Measurements from ENCODE around the gene TSSK3.

The TSSK3 gene

DNA sequence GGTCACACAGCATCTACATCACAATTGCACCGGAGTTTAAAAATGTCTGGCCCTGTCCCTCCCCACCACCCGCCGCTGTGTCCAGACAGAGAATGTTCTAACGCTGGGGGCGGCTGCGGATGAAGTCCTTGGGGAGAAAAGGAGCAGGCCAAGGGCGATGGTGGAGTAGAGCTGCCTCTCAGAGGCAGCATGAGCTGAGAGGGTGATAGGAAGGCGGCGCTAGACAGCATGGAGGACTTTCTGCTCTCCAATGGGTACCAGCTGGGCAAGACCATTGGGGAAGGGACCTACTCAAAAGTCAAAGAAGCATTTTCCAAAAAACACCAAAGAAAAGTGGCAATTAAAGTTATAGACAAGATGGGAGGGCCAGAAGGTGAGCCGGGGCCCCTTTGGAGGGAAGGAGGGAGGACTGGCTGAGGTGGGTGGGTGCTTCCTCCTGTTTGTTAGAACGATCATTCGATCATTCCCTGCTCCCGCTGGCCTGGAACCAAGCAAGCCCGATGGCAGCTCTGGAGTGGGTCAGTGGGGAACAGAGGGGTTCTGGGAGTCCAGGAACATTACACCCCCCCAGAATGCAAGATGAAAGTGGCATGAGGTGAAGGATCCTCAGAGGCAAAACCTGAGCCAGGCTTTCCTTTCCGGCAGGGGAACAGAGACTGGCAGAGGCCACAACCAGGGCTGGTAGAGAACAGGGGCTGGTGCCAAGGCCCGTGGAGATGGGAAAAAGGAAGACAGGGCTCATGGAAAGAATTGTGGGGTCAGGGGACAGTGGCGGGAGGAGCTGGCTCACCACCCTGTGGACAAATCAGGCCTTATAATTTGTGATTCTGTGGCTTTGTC is at the start of gene TSSK3, which contains the start of gene FAM229A:
TSS of gene TSSK3 (plus strand) at position 66 of the 840 bp plus-strand sequence. CDS start at position 229, 163 bp downstream.
TSS of gene FAM229A (minus strand) at position 12 of the 840 bp plus-strand sequence. CDS start 394 bp downstream, outside the sequence.
- DNase-seq = no peak

GRCh38 chr1:32316903-32317277 is 45.4 kb upstream of the TSSK3 start:
- DNase-seq = no peak

DNA sequence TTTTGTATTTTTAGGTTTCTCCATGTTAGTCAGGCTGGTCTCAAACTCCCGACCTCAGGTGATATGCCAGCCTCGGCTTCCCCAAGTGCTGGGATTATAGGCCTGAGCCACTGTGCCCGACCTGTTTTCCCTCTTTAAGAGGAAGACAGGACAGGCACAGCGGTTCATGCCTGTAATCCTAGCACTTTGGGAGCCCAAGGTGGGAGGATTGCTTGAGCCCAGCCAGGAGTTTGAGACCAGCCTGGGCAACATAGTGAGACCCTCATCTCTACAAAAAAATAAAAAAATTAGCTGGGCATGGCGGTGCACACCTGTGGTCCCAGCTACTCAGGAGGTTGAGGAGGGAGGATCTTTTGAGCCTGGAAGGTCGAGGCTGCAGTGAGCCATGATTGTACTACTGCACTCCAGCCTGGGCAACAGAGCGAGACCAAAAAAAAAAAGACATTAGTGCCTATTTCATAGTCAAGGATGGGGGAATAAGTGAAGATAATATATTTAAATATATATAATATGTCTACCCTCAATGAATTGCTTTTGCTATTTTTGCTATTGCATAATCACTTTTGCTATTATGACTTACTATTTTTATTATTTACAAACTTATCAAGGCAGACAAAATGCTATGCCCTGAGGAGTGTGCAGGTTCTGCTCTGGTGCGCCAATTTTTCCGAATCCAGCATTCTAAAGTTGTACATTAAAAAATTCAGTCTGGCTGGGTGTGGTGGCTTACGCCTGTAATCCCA is 44.0 kb upstream of the TSSK3 start:
- DNase-seq = no peak

DNA sequence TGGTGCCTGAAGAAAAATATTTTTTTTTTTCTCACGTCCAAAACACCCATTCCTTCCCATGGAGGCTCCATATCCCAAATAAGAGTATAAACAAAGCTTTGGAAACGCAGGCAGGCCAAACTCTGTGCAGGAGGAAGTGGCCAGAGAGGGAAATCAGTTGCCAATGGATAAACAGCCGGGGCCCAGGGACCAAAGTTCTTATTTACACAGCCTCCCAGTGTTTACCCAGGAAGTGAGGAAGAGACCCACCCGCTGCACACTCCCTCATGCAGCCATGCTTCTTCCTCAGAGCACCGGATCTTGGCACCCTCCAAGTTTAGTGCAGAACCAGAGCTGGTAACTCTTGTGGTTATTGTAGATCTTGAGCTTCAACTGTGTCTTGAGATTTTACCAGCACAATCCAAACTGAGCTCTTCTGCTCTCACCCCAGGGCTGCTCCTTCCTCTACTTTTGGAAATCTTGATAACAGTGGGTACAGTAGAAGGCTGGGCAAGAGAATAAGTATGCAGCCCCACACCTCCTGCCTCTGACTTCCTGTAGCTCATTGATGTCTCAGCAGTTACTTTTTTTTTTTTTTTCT is 40.5 kb upstream of the TSSK3 start:
- no peak for DNase-seq

DNA sequence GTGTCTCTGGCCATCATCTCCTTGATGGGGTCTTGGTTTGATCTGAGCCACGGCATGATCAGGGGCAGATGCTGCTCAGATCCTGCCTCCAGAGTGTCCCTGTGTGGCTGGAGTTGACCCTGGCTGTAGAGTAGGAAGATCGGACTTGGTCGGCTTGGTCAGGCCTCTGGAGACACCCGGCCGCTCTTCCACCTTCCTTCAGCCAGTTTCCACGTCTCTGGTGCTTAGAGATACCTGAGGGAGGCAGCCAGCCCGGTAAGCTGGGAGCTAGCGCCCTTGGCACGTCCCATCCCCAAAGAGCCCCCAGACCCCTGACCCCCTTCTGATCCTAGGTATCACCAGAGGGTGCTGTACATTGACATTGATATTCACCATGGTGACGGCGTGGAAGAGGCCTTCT is 35.1 kb upstream of the TSSK3 start:
- no peak for DNase-seq

DNA sequence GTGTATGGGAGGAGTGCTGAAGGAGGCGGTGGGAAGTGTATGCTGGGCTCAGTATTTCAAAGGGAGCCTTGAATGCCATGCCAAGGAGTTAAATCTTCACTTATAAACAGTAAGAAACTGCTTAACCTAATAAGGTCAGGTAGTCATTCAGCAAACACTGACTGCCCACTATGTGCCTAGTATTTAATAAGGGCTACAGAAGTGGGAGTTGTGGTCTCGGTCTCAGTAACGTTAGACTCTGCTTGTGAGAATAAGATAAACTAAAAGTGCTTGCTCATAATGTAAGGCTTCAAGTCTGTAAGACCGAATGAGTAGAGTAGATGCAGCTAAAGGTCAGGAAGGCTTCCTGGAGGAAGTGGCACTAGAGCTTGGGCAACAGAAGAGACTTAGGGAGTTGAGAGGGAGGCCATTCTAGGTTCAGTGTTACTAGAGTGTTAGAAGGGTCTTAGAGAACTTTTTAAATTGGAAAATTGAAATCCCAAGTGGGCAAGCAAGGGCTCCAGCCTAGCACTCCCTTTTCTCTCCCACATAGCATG is 32.3 kb upstream of the TSSK3 start:
- no peak for DNase-seq

GRCh38 chr1:32330558-32331151 is 31.7 kb upstream of the TSSK3 start:
- no peak for DNase-seq

DNA sequence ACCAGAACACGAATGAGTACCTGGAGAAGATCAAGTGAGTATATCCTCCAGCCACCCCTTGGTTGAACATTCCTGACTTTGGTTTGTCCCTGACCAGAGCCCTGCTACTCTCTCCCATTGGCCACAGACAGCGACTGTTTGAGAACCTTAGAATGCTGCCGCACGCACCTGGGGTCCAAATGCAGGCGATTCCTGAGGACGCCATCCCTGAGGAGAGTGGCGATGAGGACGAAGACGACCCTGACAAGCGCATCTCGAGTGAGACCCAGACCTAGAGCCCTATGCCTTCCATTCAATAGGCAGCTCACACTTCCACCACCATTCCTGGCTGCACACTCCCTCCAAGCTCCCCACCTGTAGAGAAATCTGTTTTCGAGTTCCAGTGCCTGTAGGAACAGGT is 30.8 kb upstream of the TSSK3 start:
- no peak for DNase-seq

DNA sequence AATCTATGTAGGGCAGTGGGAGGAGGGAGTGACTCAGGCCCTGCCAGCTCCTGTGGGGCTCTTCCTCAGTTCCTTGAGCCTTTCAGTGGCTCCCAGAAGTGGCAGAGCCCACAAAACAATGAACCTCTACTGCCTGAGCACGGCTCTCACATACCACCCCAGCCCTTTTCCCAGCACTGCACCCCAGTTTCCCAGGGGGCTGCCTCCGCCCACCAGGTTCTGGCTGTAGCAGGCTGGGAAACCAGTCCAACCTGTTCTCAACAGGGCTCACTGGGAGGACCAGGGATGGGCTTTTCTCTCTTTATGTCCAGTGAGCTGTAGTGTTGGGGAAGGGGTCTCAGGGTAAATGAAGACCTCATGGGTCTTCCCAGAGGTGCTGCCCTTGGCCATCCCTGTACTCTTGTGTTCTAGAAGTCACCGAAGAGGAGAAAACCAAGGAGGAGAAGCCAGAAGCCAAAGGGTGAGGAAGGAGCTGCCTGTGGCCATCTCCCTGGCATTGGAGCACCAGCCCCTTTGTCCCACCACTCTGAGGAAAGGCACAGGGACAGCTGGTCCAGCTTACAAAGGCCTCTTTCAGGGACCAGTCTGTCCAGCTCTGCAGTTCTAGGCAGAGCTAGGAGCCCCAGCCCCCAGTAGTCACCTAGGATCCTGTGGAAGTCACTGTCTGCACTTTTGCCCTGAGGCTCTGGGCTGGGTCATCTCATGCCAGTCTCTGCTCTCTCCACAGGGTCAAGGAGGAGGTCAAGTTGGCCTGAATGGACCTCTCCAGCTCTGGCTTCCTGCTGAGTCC is 29.9 kb upstream of the TSSK3 start:
- no peak for DNase-seq

DNA sequence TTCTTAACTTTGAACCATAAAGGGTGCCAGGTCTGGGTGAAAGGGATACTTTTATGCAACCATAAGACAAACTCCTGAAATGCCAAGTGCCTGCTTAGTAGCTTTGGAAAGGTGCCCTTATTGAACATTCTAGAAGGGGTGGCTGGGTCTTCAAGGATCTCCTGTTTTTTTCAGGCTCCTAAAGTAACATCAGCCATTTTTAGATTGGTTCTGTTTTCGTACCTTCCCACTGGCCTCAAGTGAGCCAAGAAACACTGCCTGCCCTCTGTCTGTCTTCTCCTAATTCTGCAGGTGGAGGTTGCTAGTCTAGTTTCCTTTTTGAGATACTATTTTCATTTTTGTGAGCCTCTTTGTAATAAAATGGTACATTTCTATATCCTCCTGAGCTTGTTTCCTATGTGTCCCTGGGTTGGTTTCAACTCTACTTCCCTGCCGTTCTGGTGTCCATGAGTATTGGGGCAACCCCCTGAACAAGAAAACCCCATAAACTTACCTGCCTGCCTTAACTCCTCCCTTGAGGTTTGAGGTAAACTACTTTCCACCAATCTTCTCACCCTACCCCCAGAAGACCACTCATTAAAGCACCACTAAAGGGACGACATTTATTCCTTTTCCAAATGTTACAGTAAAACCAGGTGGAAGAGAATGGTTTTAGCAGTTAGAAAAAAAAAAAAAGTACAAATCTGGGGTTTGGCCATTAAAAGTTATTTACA is 28.9 kb upstream of the TSSK3 start:
- no peak for DNase-seq

- DNase-seq = no peak
These were observed 28.0 kb upstream of the TSSK3 start for GRCh38 chr1:32334274-32334861.

DNA sequence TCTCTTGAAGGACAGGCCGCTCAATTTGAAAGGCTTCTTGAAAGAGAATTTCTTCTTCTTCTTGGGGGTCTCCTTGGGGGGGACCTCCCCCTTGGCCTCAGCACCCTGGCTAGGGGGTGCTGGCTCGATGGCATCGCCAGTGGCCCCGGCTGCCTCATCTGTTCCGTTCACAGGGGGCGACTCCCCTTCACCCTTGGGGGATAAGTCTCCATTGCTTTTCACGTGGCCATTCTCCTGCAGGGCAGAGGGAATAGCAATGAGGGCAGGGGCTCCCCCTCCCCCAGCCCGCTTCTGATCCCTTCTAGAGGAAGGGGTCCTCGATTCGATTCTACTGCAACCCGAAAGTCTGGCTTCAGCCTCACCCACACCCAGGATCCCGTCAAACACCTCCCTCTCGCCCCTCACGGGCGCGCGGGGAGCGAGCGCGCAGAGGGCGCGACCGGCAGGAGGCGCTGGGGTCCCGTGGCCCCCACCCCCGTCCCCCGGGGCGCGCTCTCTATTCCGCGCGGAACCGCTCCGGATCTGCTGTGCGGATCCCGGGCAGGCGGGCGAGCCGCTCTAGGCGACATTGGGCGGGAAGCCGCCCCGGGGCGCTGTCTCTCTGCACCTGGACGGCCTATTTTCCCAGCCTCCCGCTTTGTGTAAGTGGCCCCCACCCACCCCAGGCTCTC is 27.3 kb upstream of the TSSK3 start:
- DNase-seq = peak; percentile 17

DNA sequence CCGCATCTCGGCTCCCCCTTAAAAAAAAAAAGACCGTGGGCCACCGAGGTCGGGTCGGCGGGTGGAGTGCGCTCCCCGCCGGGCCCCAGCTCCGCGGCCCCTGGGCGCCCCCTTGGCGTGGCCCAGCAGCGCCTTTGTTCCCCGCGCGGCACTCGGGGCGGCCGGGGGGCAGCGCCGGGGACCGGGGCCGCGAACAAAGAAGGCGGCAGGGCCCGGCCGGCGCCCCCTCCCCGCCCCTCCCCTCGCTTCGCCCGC is 26.9 kb upstream of the TSSK3 start:
- DNase-seq = no peak

GRCh38 chr1:32335790-32336590 is 26.3 kb upstream of the TSSK3 start, which contains the start of gene MARCKSL1:
Gene MARCKSL1 (minus strand): TSS chr1:32336233. CDS start chr1:32336033, 200 bp downstream.
- DNase-seq = peak; percentile 35

GRCh38 chr1:32336591-32336932 is 25.8 kb upstream of the TSSK3 start:
- no peak for DNase-seq

- peak; percentile 93 for DNase-seq
These were observed 25.2 kb upstream of the TSSK3 start for GRCh38 chr1:32336963-32337675.

DNA sequence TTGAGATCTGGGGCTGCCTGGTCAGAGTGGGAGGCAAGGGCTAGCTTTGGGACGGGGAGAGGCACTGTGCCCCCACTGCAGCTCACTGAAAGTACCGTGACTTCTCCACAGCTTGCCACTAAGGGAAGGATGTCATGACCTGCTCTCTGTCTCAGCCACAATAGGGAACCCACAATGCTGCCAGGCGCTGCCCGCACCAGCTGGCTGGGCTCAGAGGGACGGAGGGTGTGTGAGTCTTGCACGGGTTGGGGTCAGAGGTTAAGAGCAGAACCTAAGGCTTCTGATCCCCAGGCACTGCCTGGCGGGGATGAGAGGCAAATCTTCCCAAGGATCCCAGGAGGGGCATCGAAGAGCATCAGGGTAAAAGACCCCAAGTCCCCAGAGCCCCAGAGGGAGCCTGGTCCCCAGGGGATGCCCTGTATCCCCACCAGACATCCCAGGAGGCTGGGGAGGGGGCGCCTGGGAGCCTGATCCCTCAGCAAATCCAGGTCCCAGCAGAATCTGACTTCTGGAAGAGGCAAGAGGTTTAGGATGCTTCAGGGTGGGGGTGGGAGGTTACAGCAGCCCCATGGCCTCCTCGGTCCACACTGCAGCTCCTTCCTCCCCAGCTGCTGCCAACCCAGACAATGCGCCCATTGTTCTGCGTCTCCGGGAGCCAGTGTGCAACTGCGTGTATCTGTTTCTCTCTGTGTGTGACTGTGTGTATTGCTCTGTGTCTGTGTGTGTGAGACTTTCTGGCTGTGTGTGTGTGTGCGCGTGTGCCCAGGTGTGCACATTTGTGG is 24.3 kb upstream of the TSSK3 start:
- peak; percentile 92 for DNase-seq

GRCh38 chr1:32338637-32339145 is 23.6 kb upstream of the TSSK3 start:
- no peak for DNase-seq
